ENCODE data around the gene IGFBP3. TPM values are rescaled to one million over a fixed set of nuclear protein-coding genes. Genes with fewer than 3 reads are reported as not detected.
"Not testable (repeated sequence)": the region's sequence is repeated elsewhere in the genome, so short reads cannot be mapped to it uniquely, and the experiment has no call there.

The IGFBP3 gene
- polyA plus RNA-seq, 1 donor from 2014 or later: 1.6 TPM

GRCh38 chr7:45940237-45940781, 19.2 kb upstream of the IGFBP3 start:
- not testable (repeated sequence) for H3K4me2 ChIP-seq (ENCODE audit: low read length); H3K9ac ChIP-seq (ENCODE audit: low read length)

DNA sequence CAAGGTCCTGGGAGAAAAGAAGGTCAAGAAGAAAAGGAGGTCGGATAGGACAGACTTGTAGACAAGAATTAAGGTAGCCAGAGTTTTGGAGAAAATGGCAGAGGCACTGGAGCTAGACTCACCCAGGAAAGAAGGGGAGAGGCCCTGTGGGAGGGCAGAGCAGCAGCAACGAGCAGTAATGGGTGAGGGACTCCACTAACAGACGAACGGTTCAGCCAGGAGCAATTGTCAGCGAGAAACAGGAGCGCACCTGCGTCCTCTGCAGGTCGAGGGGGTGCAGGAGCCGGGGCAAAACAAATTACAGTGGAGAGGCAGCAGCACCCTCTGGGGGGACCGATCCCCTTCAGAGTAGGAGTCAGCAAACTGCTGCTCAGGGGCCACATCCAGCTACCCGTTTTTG, 18.5 kb upstream of the IGFBP3 start:
- Histone ChIP-seq H3K4me2 (ENCODE audit: low read length) (no peak overlapping the region), H3K9me2 (ENCODE audit: insufficient read depth, low read length) (no peaks in the 10 kb centered on the region), H3K27me3 (ENCODE audit: insufficient read depth, low read depth, low read length) (no peaks in the 10 kb centered on the region), H3K36me3 (ENCODE audit: insufficient read depth, low read length) (no peaks in the 10 kb centered on the region), H4K20me1 (ENCODE audit: insufficient read depth) (no peaks in the 10 kb centered on the region), H3K9me3 (ENCODE audit: low read length) (no peaks in the 10 kb centered on the region), H3K27ac (ENCODE audit: low read length) (no peak overlapping the region), H2AFZ (ENCODE audit: low read depth, low read length) (no peak overlapping the region), H3F3A (ENCODE audit: insufficient read depth, low read length, poor library complexity, severe bottlenecking) (no peaks in the 10 kb centered on the region), H3K9ac (ENCODE audit: low read length) (no peak overlapping the region), H3K4me3 (ENCODE audit: low read length) (no peak overlapping the region), H3K79me2 (replicated peaks; ENCODE audit: insufficient read depth, low read length) (no peaks in the 10 kb centered on the region)
- TF ChIP-seq TAF1 (IDR thresholded peaks at IDR 0.05; ENCODE audit: low read depth): no peak
- TF ChIP-seq, protein P1, sequence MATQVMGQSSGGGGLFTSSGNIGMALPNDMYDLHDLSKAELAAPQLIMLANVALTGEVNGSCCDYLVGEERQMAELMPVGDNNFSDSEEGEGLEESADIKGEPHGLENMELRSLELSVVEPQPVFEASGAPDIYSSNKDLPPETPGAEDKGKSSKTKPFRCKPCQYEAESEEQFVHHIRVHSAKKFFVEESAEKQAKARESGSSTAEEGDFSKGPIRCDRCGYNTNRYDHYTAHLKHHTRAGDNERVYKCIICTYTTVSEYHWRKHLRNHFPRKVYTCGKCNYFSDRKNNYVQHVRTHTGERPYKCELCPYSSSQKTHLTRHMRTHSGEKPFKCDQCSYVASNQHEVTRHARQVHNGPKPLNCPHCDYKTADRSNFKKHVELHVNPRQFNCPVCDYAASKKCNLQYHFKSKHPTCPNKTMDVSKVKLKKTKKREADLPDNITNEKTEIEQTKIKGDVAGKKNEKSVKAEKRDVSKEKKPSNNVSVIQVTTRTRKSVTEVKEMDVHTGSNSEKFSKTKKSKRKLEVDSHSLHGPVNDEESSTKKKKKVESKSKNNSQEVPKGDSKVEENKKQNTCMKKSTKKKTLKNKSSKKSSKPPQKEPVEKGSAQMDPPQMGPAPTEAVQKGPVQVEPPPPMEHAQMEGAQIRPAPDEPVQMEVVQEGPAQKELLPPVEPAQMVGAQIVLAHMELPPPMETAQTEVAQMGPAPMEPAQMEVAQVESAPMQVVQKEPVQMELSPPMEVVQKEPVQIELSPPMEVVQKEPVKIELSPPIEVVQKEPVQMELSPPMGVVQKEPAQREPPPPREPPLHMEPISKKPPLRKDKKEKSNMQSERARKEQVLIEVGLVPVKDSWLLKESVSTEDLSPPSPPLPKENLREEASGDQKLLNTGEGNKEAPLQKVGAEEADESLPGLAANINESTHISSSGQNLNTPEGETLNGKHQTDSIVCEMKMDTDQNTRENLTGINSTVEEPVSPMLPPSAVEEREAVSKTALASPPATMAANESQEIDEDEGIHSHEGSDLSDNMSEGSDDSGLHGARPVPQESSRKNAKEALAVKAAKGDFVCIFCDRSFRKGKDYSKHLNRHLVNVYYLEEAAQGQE (IDR thresholded peaks at IDR 0.05; ENCODE audit: borderline replicate concordance): no peak
- no peak for TF ChIP-seq RAD21 (conservative IDR thresholded peaks at IDR 0.05)
- no peak for TF ChIP-seq EP300 (conservative IDR thresholded peaks at IDR 0.05; ENCODE audit: poor library complexity, severe bottlenecking)
- TF ChIP-seq POLR2AphosphoS5 (IDR thresholded peaks at IDR 0.05): no peak
- TF ChIP-seq MXI1 (conservative IDR thresholded peaks at IDR 0.05; ENCODE audit: poor library complexity, severe bottlenecking): no peak

More at GRCh38 chr7:45940237-45940781, 19.2 kb upstream of the IGFBP3 start:
- H3K36me3 ChIP-seq (ENCODE audit: insufficient read depth, low read length); H3K27ac ChIP-seq (ENCODE audit: low read length); H3K4me3 ChIP-seq (ENCODE audit: low read length); H2AFZ ChIP-seq (ENCODE audit: low read depth, low read length); H4K20me1 ChIP-seq (ENCODE audit: insufficient read depth); H3K9me2 ChIP-seq (ENCODE audit: insufficient read depth, low read length); H3F3A ChIP-seq (ENCODE audit: insufficient read depth, low read length, poor library complexity, severe bottlenecking); H3K9me3 ChIP-seq (ENCODE audit: low read length); H3K79me2 ChIP-seq (replicated peaks; ENCODE audit: insufficient read depth, low read length); H3K27me3 ChIP-seq (ENCODE audit: insufficient read depth, low read depth, low read length): not testable (repeated sequence)

DNA sequence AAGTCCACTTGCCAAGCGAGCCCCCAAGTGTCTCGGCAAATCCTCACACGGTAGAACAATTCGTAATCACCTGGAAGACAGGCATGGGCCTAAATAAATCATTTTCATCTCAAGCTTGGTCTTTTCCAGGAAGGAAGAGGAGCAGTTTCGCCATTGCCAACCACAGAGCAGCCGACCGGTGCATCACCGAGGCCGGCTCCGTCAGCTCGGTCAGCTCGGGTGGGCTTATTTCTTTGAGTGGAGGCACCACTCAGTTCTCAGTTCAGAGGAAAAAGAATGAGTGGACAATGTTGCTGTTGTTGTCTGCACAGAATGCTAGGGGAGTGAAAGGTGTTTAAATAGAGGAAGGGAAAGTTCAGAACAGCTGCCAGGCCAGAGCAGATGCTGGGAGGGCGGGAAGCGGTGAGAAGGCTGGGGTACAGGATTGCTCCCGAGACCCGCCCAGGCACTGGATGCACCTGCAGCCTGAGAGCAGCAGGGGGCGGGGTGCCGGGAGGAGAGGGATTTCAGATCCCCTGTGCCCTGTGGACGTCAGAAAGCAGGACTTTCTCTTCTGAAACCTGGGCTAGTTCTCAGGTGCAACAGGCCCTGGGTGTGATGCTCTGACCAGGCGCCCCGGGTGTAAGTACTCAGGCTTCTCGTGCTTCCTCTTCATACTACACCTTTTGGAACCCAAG, 17.7 kb upstream of the IGFBP3 start:
- Histone ChIP-seq H3F3A (ENCODE audit: insufficient read depth, low read length, poor library complexity, severe bottlenecking) (no peaks in the 10 kb centered on the region), H3K27me3 (ENCODE audit: insufficient read depth, low read depth, low read length) (no peaks in the 10 kb centered on the region), H3K79me2 (replicated peaks; ENCODE audit: insufficient read depth, low read length) (no peaks in the 10 kb centered on the region), H3K9ac (ENCODE audit: low read length) (no peak overlapping the region), H3K36me3 (ENCODE audit: insufficient read depth, low read length) (no peaks in the 10 kb centered on the region), H3K9me2 (ENCODE audit: insufficient read depth, low read length) (no peaks in the 10 kb centered on the region), H3K4me3 (ENCODE audit: low read length) (no peak overlapping the region), H3K27ac (ENCODE audit: low read length) (no peak overlapping the region), H3K9me3 (ENCODE audit: low read length) (no peaks in the 10 kb centered on the region), H2AFZ (ENCODE audit: low read depth, low read length) (no peak overlapping the region), H4K20me1 (ENCODE audit: insufficient read depth) (no peaks in the 10 kb centered on the region), H3K4me2 (ENCODE audit: low read length) (no peak overlapping the region)
- TF ChIP-seq RAD21 (conservative IDR thresholded peaks at IDR 0.05) (no peak), MXI1 (conservative IDR thresholded peaks at IDR 0.05; ENCODE audit: poor library complexity, severe bottlenecking) (no peak), POLR2AphosphoS5 (IDR thresholded peaks at IDR 0.05) (no peak), CTCF (IDR thresholded peaks at IDR 0.05; ENCODE audit: poor library complexity, severe bottlenecking) (no peak), SMC3 (conservative IDR thresholded peaks at IDR 0.05; ENCODE audit: poor library complexity) (no peak), EP300 (conservative IDR thresholded peaks at IDR 0.05; ENCODE audit: poor library complexity, severe bottlenecking) (no peak), TAF1 (IDR thresholded peaks at IDR 0.05; ENCODE audit: low read depth) (no peak), EZH2 (IDR thresholded peaks at IDR 0.05; ENCODE audit: borderline replicate concordance, insufficient read depth, low read length, poor library complexity, severe bottlenecking) (no peak)
- TF ChIP-seq, protein P1 (IDR thresholded peaks at IDR 0.05; ENCODE audit: borderline replicate concordance): no peak
